ENCODE measurements around the gene UBXN7. TPM values are rescaled to one million over a fixed set of nuclear protein-coding genes. Genes with fewer than 3 reads are reported as not detected.
A peak's percentile ranks its signal among the peaks of the same experiment; 100 is the strongest.

UBXN7 gene
- total and polyA plus RNA-seq, 9 of the 15 experiments (the other 6 are each of a cell fraction or from before 2014, with no cell fraction given): 3.5 to 44.6 (median 13.4) TPM

DNA sequence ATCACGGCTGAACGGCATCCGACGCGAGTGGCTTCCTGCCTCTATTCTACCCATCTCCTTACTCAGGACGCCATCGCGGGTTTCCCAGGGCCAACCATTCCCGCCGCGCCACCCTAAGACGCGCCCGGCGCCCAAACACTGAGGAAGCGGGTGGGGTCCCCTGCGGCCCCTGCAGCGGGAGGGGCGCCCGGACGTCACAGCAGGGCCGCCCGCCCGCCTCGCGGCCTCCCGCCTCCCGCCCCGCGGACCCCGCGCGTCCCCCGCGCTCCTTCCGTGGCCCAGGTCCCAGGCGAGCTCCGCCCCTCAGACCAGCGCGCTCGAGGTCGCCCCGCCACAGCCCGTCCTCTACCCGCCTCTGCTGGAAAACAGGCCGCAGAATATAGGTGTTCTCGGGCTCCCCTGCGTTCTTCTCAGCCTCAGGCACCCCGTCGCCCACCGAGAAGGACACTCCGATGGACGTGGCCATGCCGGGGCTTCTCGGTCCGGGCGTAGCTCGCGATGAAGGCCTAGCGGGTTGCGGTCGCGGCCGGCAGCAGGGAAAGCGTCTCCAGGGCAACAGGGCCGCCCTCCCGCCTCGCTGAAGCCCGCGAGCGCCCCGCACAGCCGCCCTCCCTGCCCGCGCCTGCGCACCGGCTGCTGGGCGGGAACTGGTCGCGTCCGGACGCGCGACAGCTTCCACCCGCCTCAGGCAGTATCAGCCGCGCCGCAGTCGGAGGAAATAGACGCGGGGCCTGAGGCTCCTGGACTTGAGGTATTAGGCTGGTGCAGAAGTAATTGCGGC, 114.3 kb downstream of the UBXN7 start, which contains the start of gene DYNLT2B (continued):
- TF ChIP-seq, protein P1, sequence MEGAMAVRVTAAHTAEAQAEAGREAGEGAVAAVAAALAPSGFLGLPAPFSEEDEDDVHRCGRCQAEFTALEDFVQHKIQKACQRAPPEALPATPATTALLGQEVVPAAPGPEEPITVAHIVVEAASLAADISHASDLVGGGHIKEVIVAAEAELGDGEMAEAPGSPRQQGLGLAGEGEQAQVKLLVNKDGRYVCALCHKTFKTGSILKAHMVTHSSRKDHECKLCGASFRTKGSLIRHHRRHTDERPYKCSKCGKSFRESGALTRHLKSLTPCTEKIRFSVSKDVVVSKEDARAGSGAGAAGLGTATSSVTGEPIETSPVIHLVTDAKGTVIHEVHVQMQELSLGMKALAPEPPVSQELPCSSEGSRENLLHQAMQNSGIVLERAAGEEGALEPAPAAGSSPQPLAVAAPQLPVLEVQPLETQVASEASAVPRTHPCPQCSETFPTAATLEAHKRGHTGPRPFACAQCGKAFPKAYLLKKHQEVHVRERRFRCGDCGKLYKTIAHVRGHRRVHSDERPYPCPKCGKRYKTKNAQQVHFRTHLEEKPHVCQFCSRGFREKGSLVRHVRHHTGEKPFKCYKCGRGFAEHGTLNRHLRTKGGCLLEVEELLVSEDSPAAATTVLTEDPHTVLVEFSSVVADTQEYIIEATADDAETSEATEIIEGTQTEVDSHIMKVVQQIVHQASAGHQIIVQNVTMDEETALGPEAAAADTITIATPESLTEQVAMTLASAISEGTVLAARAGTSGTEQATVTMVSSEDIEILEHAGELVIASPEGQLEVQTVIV (CRISPR knock-in tag; IDR thresholded peaks at IDR 0.05; ENCODE audit: borderline replicate concordance): peak; percentile 68; the same call in 1 of the 2 replicates
- TF ChIP-seq TAF15 (IDR thresholded peaks at IDR 0.05; ENCODE audit: low read depth, low read length) (no peak), RBM22 (IDR thresholded peaks at IDR 0.05; ENCODE audit: low read depth, low read length, poor library complexity, severe bottlenecking) (peak; percentile 93), ELF4 (CRISPR knock-in tag; IDR thresholded peaks at IDR 0.05) (peak; percentile 72; the same call in 1 of the 2 replicates), CHD2 (IDR thresholded peaks at IDR 0.05; ENCODE audit: low read depth, low read length) (peak; percentile 55; the same call in 1 of the 2 replicates), ILF3 (IDR thresholded peaks at IDR 0.05; ENCODE audit: borderline replicate concordance) (0 out of 2 replicates have a peak, but pooled peaks have one; percentile 48), TAF1 (IDR thresholded peaks at IDR 0.05; ENCODE audit: control insufficient read depth, extremely low read depth, insufficient read depth, low read length, severe bottlenecking) (peak; percentile 86), ZNF830 (CRISPR knock-in tag; IDR thresholded peaks at IDR 0.05) (0 out of 2 replicates have a peak, but pooled peaks have one; percentile 42)
- TF ChIP-seq, protein P2, sequence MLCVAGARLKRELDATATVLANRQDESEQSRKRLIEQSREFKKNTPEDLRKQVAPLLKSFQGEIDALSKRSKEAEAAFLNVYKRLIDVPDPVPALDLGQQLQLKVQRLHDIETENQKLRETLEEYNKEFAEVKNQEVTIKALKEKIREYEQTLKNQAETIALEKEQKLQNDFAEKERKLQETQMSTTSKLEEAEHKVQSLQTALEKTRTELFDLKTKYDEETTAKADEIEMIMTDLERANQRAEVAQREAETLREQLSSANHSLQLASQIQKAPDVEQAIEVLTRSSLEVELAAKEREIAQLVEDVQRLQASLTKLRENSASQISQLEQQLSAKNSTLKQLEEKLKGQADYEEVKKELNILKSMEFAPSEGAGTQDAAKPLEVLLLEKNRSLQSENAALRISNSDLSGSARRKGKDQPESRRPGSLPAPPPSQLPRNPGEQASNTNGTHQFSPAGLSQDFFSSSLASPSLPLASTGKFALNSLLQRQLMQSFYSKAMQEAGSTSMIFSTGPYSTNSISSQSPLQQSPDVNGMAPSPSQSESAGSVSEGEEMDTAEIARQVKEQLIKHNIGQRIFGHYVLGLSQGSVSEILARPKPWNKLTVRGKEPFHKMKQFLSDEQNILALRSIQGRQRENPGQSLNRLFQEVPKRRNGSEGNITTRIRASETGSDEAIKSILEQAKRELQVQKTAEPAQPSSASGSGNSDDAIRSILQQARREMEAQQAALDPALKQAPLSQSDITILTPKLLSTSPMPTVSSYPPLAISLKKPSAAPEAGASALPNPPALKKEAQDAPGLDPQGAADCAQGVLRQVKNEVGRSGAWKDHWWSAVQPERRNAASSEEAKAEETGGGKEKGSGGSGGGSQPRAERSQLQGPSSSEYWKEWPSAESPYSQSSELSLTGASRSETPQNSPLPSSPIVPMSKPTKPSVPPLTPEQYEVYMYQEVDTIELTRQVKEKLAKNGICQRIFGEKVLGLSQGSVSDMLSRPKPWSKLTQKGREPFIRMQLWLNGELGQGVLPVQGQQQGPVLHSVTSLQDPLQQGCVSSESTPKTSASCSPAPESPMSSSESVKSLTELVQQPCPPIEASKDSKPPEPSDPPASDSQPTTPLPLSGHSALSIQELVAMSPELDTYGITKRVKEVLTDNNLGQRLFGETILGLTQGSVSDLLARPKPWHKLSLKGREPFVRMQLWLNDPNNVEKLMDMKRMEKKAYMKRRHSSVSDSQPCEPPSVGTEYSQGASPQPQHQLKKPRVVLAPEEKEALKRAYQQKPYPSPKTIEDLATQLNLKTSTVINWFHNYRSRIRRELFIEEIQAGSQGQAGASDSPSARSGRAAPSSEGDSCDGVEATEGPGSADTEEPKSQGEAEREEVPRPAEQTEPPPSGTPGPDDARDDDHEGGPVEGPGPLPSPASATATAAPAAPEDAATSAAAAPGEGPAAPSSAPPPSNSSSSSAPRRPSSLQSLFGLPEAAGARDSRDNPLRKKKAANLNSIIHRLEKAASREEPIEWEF (CRISPR knock-in tag; IDR thresholded peaks at IDR 0.05): no peak
- TF ChIP-seq, protein P3, sequence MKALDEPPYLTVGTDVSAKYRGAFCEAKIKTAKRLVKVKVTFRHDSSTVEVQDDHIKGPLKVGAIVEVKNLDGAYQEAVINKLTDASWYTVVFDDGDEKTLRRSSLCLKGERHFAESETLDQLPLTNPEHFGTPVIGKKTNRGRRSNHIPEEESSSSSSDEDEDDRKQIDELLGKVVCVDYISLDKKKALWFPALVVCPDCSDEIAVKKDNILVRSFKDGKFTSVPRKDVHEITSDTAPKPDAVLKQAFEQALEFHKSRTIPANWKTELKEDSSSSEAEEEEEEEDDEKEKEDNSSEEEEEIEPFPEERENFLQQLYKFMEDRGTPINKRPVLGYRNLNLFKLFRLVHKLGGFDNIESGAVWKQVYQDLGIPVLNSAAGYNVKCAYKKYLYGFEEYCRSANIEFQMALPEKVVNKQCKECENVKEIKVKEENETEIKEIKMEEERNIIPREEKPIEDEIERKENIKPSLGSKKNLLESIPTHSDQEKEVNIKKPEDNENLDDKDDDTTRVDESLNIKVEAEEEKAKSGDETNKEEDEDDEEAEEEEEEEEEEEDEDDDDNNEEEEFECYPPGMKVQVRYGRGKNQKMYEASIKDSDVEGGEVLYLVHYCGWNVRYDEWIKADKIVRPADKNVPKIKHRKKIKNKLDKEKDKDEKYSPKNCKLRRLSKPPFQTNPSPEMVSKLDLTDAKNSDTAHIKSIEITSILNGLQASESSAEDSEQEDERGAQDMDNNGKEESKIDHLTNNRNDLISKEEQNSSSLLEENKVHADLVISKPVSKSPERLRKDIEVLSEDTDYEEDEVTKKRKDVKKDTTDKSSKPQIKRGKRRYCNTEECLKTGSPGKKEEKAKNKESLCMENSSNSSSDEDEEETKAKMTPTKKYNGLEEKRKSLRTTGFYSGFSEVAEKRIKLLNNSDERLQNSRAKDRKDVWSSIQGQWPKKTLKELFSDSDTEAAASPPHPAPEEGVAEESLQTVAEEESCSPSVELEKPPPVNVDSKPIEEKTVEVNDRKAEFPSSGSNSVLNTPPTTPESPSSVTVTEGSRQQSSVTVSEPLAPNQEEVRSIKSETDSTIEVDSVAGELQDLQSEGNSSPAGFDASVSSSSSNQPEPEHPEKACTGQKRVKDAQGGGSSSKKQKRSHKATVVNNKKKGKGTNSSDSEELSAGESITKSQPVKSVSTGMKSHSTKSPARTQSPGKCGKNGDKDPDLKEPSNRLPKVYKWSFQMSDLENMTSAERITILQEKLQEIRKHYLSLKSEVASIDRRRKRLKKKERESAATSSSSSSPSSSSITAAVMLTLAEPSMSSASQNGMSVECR (CRISPR knock-in tag; IDR thresholded peaks at IDR 0.05): peak; percentile 95
- TF ChIP-seq, protein P4, sequence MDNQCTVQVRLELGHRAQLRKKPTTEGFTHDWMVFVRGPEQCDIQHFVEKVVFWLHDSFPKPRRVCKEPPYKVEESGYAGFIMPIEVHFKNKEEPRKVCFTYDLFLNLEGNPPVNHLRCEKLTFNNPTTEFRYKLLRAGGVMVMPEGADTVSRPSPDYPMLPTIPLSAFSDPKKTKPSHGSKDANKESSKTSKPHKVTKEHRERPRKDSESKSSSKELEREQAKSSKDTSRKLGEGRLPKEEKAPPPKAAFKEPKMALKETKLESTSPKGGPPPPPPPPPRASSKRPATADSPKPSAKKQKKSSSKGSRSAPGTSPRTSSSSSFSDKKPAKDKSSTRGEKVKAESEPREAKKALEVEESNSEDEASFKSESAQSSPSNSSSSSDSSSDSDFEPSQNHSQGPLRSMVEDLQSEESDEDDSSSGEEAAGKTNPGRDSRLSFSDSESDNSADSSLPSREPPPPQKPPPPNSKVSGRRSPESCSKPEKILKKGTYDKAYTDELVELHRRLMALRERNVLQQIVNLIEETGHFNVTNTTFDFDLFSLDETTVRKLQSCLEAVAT (IDR thresholded peaks at IDR 0.05): peak in 1 of 2 experiments; percentile 61; a peak in 1 of 4 replicates

All from K562 (cell line).